Smooth muscle cell (in vitro differentiated cells): ENCODE data around the gene PM20D2. TPM values are rescaled to one million over a fixed set of nuclear protein-coding genes. Genes with fewer than 3 reads are reported as not detected.

Experiments used
- DNase-seq: peaks from one replicate; lab custom pipeline; 2025; ENCODE audit not compliant: unreplicated experiment; lab: John Stamatoyannopoulos, UW
- H2AFZ ChIP-seq: fragments of 200-600 bp; sonication (generic); 2 replicates; pipeline ENCODE4 v1.6.0; 2016; ENCODE audit warnings: antibody characterized with exemption, low read depth, mild to moderate bottlenecking
- H3F3A ChIP-seq: fragments of 200-600 bp; sonication (generic); 2 replicates; pipeline ENCODE4 v1.6.0; 2017; ENCODE audit warnings: antibody characterized with exemption, low read depth
- H3K27ac ChIP-seq: fragments of 200-600 bp; sonication (generic); 2 replicates; pipeline ENCODE4 v1.5.1; 2016; ENCODE audit warnings: low read depth, mild to moderate bottlenecking
- H3K27me3 ChIP-seq: fragments of 200-600 bp; sonication (generic); 2 replicates; pipeline ENCODE4 v1.6.1; 2016; ENCODE audit warnings: low read depth, mild to moderate bottlenecking
- H3K36me3 ChIP-seq: fragments of 200-600 bp; sonication (generic); 2 replicates; pipeline ENCODE4 v1.5.1; 2016; ENCODE audit warnings: low read depth
- H3K4me1 ChIP-seq: fragments of 200-600 bp; sonication (generic); 2 replicates; pipeline ENCODE4 v1.5.1; 2016; ENCODE audit warnings: low read depth
- H3K4me2 ChIP-seq: fragments of 200-600 bp; sonication (generic); 2 replicates; pipeline ENCODE4 v1.6.0; 2016; ENCODE audit warnings: mild to moderate bottlenecking
- H3K4me3 ChIP-seq: fragments of 200-600 bp; sonication (generic); 2 replicates; pipeline ENCODE4 v1.5.1; 2016; ENCODE audit warnings: mild to moderate bottlenecking
- H3K79me2 ChIP-seq: fragments of 200-600 bp; sonication (generic); 2 replicates; pipeline ENCODE4 v1.6.0; 2016; ENCODE audit warnings: low read depth, mild to moderate bottlenecking
- H3K9ac ChIP-seq: fragments of 200-600 bp; sonication (generic); 2 replicates; pipeline ENCODE4 v1.6.0; 2016; ENCODE audit warnings: low read depth
- H3K9me3 ChIP-seq: fragments of 200-600 bp; sonication (generic); replicated peaks from 2 replicates; pipeline ENCODE4 v1.5.1; 2016; ENCODE audit warnings: low read depth
- H4K20me1 ChIP-seq: fragments of 200-600 bp; sonication (generic); 2 replicates; pipeline ENCODE4 v1.6.0; 2016; ENCODE audit warnings: low read depth
- WGBS: methylation state at CpG from one replicate; pipeline ENCODE4 v1.1.7; 2016; ENCODE audit warnings: low lambda C conversion rate; 5-methylcytosine and 5-hydroxymethylcytosine counted together
- polyA plus RNA-seq: library from polyadenylated mRNA; unstranded; fragments of >200 nt; fragmentation: Nextera tagmentation; extraction: Ambion mirVana; gene quantifications from 2 replicates; pipeline ENCODE4 v1.2.1, GENCODE V29; 2016
- total RNA-seq: library from RNA; depleted of rRNA; stranded (reverse); fragments of >200 nt; gene quantifications from 2 replicates; pipeline ENCODE4 v1.2.3, GENCODE V29; 2014
- TF ChIP-seq, protein P1 (sequence below): fragments of 200-600 bp; sonication (generic); IDR thresholded peaks from 2 replicates; pipeline ENCODE4 v1.5.1; 2017; ENCODE audit warnings: borderline replicate concordance, mild to moderate bottlenecking, antibody characterized with exemption; ENCODE audit not compliant: insufficient read depth, poor library complexity, severe bottlenecking

The PM20D2 gene
- total and polyA plus RNA-seq, 2 experiments from 2014 or later: 4.8 to 7.8 TPM

DNA sequence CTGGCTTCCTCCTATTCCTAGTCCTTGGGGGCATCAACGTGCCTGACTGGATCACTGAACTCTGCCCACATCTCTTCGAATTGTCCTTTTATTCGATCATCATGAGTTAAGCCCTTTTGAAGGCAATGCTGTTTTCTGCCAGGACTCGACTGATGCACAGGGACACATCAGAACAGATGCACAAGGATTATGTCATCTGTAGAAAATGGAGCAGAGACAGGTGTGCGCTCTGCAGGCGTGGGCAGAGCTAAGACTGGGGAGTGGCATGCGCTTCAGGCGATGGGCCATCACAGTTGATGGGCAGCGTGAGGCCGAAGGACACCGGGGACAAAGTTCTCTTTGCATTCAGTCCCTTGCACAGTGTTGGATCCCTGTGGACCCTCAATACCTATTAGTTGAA, 58.2 kb downstream of the PM20D2 start:
- no peaks in the 10 kb centered on the region for H3K79me2 ChIP-seq
- no peaks in the 10 kb centered on the region for H3K4me1 ChIP-seq
- H3K36me3 ChIP-seq: no peaks in the 10 kb centered on the region
- H3K27me3 ChIP-seq: no peaks in the 10 kb centered on the region
- H3K4me3 ChIP-seq: no peak overlapping the region
- H4K20me1 ChIP-seq: no peaks in the 10 kb centered on the region
- H3K9me3 ChIP-seq: no peaks in the 10 kb centered on the region
- 93% methylated on average over 11 of the region's 11 CpGs for WGBS
- H2AFZ ChIP-seq: no peak overlapping the region
- H3K27ac ChIP-seq: no peak overlapping the region
- no peak overlapping the region for H3K9ac ChIP-seq
- H3K4me2 ChIP-seq: no peak overlapping the region
- TF ChIP-seq, protein P1, sequence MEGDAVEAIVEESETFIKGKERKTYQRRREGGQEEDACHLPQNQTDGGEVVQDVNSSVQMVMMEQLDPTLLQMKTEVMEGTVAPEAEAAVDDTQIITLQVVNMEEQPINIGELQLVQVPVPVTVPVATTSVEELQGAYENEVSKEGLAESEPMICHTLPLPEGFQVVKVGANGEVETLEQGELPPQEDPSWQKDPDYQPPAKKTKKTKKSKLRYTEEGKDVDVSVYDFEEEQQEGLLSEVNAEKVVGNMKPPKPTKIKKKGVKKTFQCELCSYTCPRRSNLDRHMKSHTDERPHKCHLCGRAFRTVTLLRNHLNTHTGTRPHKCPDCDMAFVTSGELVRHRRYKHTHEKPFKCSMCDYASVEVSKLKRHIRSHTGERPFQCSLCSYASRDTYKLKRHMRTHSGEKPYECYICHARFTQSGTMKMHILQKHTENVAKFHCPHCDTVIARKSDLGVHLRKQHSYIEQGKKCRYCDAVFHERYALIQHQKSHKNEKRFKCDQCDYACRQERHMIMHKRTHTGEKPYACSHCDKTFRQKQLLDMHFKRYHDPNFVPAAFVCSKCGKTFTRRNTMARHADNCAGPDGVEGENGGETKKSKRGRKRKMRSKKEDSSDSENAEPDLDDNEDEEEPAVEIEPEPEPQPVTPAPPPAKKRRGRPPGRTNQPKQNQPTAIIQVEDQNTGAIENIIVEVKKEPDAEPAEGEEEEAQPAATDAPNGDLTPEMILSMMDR: no peak
- no peaks in the 10 kb centered on the region for H3F3A ChIP-seq
- no peak for DNase-seq

DNA sequence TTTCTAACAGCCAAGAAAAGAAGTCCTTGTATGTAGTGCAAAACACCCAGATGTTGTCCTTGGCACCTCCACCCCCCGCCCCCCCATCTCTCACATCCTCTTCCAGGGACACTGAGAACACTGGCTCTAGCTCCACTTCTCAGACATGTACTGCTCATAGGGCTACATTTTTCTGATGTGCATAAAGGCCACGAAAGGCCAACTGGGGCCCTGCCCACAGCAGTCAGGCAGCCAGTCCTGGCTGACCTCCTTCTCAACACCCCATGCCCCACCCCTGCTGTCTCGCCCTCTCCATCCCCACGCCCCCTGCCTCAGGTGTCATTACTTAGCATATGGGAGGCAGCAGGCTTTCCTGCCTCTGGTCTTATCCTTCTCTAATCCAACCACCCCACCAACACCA, 60.0 kb downstream of the PM20D2 start:
- Histone ChIP-seq H3K27ac (no peak overlapping the region), H3K9me3 (no peaks in the 10 kb centered on the region), H2AFZ (no peak overlapping the region), H3F3A (no peaks in the 10 kb centered on the region), H3K36me3 (no peaks in the 10 kb centered on the region), H4K20me1 (no peaks in the 10 kb centered on the region), H3K27me3 (no peaks in the 10 kb centered on the region), H3K4me2 (no peak overlapping the region), H3K4me3 (no peak overlapping the region), H3K4me1 (no peaks in the 10 kb centered on the region), H3K79me2 (no peaks in the 10 kb centered on the region), H3K9ac (no peak overlapping the region)
- WGBS: 82% methylated on average over 4 of the region's 4 CpGs
- TF ChIP-seq, protein P1: no peak
- no peak for DNase-seq

DNA sequence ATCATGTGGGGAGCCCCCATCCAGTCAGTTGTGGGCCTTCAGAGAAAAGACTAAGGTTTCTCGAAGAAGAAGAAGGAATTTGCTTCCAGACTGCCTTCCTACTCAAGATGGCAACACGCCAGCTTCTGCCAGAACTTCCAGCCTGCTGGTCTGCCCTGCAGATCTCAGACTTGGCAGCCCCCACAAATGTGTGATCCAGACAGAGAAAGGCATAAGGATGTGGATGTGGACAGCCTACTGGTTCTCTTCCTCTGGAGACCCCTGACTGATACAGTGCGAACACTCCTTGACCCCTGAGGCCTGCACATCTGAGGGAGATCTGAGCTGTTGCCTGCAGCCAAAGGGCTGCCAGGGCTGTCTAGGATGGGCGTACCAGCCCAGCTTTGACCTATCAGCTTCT, 62.7 kb downstream of the PM20D2 start:
- TF ChIP-seq, protein P1: no peak
- no peak for DNase-seq
- H3K27me3 ChIP-seq: no peaks in the 10 kb centered on the region
- no peak overlapping the region for H3K27ac ChIP-seq
- no peaks in the 10 kb centered on the region for H3K36me3 ChIP-seq
- H3K4me1 ChIP-seq: no peaks in the 10 kb centered on the region
- H3K79me2 ChIP-seq: no peaks in the 10 kb centered on the region
- H3K4me2 ChIP-seq: no peak overlapping the region
- H3K4me3 ChIP-seq: no peak overlapping the region
- H2AFZ ChIP-seq: no peak overlapping the region
- no peaks in the 10 kb centered on the region for H3K9me3 ChIP-seq
- WGBS: 87% methylated on average over 4 of the region's 4 CpGs
- no peaks in the 10 kb centered on the region for H4K20me1 ChIP-seq
- no peaks in the 10 kb centered on the region for H3F3A ChIP-seq
- H3K9ac ChIP-seq: no peak overlapping the region

DNA sequence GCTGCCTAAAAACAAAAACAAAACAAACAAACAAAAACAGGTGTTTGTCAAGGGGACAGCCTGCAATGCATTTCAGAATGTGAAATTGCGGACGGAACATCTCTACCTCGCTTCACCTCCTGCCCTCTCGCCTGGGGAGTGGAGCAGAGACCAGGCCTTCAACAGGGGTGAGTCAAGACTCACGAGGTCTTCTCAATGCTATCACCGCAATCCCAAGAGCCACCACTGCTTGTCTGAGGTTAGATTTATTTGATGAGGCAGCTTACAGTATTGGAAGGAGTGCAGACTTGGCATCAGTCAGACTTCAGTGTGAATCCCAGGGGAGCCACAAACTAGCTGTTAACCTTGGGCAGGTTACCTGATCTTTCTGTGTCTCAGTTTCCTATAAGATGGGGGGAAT, 63.6 kb downstream of the PM20D2 start:
- H3K36me3 ChIP-seq: no peaks in the 10 kb centered on the region
- no peaks in the 10 kb centered on the region for H3K4me1 ChIP-seq
- no peak overlapping the region for H3K9ac ChIP-seq
- no peaks in the 10 kb centered on the region for H3K9me3 ChIP-seq
- no peaks in the 10 kb centered on the region for H3K27me3 ChIP-seq
- no peak for DNase-seq
- no peaks in the 10 kb centered on the region for H3F3A ChIP-seq
- H4K20me1 ChIP-seq: no peaks in the 10 kb centered on the region
- H2AFZ ChIP-seq: no peak overlapping the region
- 90% methylated on average over 6 of the region's 6 CpGs for WGBS
- no peak overlapping the region for H3K4me3 ChIP-seq
- no peak overlapping the region for H3K4me2 ChIP-seq
- no peaks in the 10 kb centered on the region for H3K79me2 ChIP-seq
- no peak overlapping the region for H3K27ac ChIP-seq
- TF ChIP-seq, protein P1: no peak
